ENCODE results near the gene PBX3. TPM values are rescaled to one million over a fixed set of nuclear protein-coding genes. Genes with fewer than 3 reads are reported as not detected.

The PBX3 gene
- total and polyA plus RNA-seq, 10 donors = 7.2 to 58.4 (median 34.1) TPM

GRCh38 chr9:125896964-125897363 is 149.8 kb downstream of the PBX3 start:
- Histone ChIP-seq H3K27me3 (replicated peaks in 1 of 7) (no peaks in the 10 kb centered on the region), H3K4me1 (no peaks in the 10 kb centered on the region), H3K36me3 (no peaks in the 10 kb centered on the region), H3K27ac (no peak overlapping the region), H3K4me3 (no peak overlapping the region), H3K9me3 (no peaks in the 10 kb centered on the region)
- TF ChIP-seq POLR2AphosphoS5 (IDR thresholded peaks at IDR 0.05) (no peak), POLR2A (IDR thresholded peaks at IDR 0.05) (no peak)
- TF ChIP-seq, protein P1, sequence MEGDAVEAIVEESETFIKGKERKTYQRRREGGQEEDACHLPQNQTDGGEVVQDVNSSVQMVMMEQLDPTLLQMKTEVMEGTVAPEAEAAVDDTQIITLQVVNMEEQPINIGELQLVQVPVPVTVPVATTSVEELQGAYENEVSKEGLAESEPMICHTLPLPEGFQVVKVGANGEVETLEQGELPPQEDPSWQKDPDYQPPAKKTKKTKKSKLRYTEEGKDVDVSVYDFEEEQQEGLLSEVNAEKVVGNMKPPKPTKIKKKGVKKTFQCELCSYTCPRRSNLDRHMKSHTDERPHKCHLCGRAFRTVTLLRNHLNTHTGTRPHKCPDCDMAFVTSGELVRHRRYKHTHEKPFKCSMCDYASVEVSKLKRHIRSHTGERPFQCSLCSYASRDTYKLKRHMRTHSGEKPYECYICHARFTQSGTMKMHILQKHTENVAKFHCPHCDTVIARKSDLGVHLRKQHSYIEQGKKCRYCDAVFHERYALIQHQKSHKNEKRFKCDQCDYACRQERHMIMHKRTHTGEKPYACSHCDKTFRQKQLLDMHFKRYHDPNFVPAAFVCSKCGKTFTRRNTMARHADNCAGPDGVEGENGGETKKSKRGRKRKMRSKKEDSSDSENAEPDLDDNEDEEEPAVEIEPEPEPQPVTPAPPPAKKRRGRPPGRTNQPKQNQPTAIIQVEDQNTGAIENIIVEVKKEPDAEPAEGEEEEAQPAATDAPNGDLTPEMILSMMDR (IDR thresholded peaks at IDR 0.05 in 8 of 11, conservative IDR thresholded peaks at IDR 0.05 in 3 of 11) = no peak
- intact Hi-C loops (cut with DNase I; ENCODE audit: low total_unique reads) = no loop called here
- 80 to 90% (median 85%) methylated on average over 2 of the region's 2 CpGs for WGBS, 5 donors
- no peak for DNase-seq

GRCh38 chr9:125897481-125897880 is 150.3 kb downstream of the PBX3 start:
- H3K27ac ChIP-seq = no peak overlapping the region
- DNase-seq = no peak
- intact Hi-C loops (cut with DNase I; ENCODE audit: low total_unique reads) = no loop called here
- no peaks in the 10 kb centered on the region for H3K9me3 ChIP-seq
- WGBS, 5 donors = 95 to 99% (median 98%) methylated on average over 2 of the region's 2 CpGs
- H3K27me3 ChIP-seq (replicated peaks in 1 of 7) = no peaks in the 10 kb centered on the region
- no peaks in the 10 kb centered on the region for H3K4me1 ChIP-seq
- TF ChIP-seq POLR2A (IDR thresholded peaks at IDR 0.05) = no peak
- TF ChIP-seq POLR2AphosphoS5 (IDR thresholded peaks at IDR 0.05) = no peak
- TF ChIP-seq, protein P1 (IDR thresholded peaks at IDR 0.05 in 8 of 11, conservative IDR thresholded peaks at IDR 0.05 in 3 of 11) = no peak
- no peak overlapping the region for H3K4me3 ChIP-seq
- no peaks in the 10 kb centered on the region for H3K36me3 ChIP-seq

DNA sequence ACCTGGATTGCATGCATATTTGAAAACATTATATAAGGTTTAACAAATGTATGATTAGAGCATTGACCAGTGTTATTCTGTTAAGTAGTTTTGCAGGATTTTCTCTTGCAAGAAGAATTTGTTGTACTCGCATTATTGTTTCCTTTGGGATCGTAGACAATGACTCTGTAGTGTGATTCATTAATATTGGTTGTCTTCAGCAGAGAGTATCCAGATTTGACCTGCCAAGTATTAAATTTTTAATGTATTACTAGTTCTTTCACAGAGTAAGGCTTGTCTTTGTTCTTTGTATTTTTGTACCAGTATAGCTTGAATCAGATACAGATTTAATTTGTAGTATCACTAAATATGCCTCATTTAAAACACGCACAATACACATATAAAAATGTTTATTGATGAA is 155.0 kb downstream of the PBX3 start:
- TF ChIP-seq, protein P1 (IDR thresholded peaks at IDR 0.05 in 8 of 11, conservative IDR thresholded peaks at IDR 0.05 in 3 of 11) = no peak
- TF ChIP-seq POLR2A (IDR thresholded peaks at IDR 0.05) = no peak
- TF ChIP-seq POLR2AphosphoS5 (IDR thresholded peaks at IDR 0.05) = no peak
- Histone ChIP-seq H3K4me1 (peaks cover 0 to 38% (median 4%) of the 10 kb centered on the region in 6 donors), H3K27ac (no peak overlapping the region), H3K27me3 (replicated peaks in 1 of 7) (no peaks in the 10 kb centered on the region), H3K36me3 (no peaks in the 10 kb centered on the region), H3K4me3 (no peak overlapping the region), H3K9me3 (no peaks in the 10 kb centered on the region)
- intact Hi-C loops (cut with DNase I; ENCODE audit: low total_unique reads) = no loop called here
- DNase-seq = no peak
- 93 to 97% (median 96%) methylated on average over 3 of the region's 3 CpGs for WGBS, 5 donors

GRCh38 chr9:125902831-125903512 is 155.8 kb downstream of the PBX3 start:
- H3K4me3 ChIP-seq = no peak overlapping the region
- H3K36me3 ChIP-seq = no peaks in the 10 kb centered on the region
- H3K4me1 ChIP-seq = peaks cover 0 to 38% (median 4%) of the 10 kb centered on the region in 6 donors
- H3K27ac ChIP-seq = no peak overlapping the region
- intact Hi-C loops (cut with DNase I; ENCODE audit: low total_unique reads) = no loop called here
- no peaks in the 10 kb centered on the region for H3K9me3 ChIP-seq
- TF ChIP-seq, protein P1 (IDR thresholded peaks at IDR 0.05 in 8 of 11, conservative IDR thresholded peaks at IDR 0.05 in 3 of 11) = no peak
- TF ChIP-seq POLR2AphosphoS5 (IDR thresholded peaks at IDR 0.05) (no peak), POLR2A (IDR thresholded peaks at IDR 0.05) (no peak)
- DNase-seq = no peak
- H3K27me3 ChIP-seq (replicated peaks in 1 of 7) = no peaks in the 10 kb centered on the region
- WGBS, 5 donors = 58 to 91% (median 85%) methylated on average over 2 of the region's 2 CpGs
